ENCODE results near the gene NKD1.

The NKD1 gene

DNA sequence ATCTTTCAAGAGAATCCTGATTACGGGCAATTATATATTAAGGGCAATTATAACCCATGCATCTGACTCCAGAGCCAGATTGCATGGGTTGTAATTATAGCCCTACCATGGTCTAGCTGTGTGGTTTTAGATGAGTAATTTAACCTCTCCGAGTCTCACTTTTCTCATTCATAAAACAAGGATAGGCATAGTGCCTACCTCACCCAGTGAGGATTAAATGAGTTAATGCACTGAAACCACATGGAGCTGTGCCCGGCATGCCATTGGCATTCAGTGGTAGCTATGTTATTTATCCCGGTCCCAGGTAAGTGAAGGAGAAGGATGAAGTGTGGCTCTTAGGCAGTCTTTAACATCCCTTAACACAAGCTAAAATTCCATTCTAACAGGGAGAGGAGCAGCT lies 126.6 kb downstream of the NKD1 start:
- DNase-seq (ENCODE audit: low read depth), result no peak
- TF ChIP-seq, protein P1, sequence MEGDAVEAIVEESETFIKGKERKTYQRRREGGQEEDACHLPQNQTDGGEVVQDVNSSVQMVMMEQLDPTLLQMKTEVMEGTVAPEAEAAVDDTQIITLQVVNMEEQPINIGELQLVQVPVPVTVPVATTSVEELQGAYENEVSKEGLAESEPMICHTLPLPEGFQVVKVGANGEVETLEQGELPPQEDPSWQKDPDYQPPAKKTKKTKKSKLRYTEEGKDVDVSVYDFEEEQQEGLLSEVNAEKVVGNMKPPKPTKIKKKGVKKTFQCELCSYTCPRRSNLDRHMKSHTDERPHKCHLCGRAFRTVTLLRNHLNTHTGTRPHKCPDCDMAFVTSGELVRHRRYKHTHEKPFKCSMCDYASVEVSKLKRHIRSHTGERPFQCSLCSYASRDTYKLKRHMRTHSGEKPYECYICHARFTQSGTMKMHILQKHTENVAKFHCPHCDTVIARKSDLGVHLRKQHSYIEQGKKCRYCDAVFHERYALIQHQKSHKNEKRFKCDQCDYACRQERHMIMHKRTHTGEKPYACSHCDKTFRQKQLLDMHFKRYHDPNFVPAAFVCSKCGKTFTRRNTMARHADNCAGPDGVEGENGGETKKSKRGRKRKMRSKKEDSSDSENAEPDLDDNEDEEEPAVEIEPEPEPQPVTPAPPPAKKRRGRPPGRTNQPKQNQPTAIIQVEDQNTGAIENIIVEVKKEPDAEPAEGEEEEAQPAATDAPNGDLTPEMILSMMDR (IDR thresholded peaks at IDR 0.05; ENCODE audit: low read depth, low read length, missing control alignments), result no peak
- H3K4me3 ChIP-seq (ENCODE audit: low read depth, low read length), result no peak overlapping the region
- in situ Hi-C loops (cut with HindIII; ENCODE audit: low sequenced_read_pairs), result no loop called here

DNA sequence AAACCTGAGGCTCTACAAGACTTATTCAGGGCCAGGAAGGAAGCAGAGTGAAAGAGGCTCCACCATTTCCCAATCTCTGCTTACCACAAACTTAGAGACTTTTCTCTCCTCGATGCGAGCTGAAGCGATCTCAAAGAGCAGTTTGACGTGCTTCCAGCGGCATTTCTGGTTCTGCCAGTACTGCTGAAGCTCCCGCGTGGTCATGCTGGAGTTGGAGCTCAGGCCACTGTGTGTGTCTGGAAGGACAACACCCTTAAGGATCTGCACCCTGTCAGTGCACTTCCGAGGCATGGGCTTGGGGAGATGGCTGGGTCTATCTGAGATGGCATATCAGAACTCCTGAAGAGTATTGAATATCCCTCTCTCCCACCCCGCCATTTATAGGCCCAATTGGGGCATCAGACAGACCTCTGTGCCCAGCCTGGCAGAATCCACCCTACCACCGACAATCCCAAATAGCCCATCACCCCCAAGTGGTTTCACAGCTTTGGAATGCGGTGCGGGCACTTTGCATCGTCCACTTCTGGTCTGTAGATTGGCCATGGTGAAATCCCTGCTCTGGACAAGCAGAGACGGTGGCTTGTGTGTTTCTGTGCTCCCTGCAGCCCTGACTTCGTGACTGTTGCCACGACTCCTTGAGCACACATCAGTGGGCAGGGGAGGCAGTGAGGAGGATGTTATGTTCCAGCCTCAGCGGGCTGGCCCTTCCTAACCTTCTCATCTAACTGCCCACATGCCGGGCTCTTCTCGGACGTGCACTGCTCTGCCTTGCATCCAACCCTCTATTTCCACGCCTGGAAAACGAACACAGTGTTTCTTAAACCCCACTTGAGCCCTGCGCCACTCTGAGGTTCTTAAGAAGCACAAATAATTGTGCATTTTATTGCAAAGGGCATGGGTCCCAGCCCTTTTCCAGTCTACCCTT lies 127.8 kb downstream of the NKD1 start:
- TF ChIP-seq, protein P1 (IDR thresholded peaks at IDR 0.05; ENCODE audit: low read depth, low read length, missing control alignments), result no peak
- no peak for DNase-seq (ENCODE audit: low read depth)
- in situ Hi-C loops (cut with HindIII; ENCODE audit: low sequenced_read_pairs), result no loop called here

DNA sequence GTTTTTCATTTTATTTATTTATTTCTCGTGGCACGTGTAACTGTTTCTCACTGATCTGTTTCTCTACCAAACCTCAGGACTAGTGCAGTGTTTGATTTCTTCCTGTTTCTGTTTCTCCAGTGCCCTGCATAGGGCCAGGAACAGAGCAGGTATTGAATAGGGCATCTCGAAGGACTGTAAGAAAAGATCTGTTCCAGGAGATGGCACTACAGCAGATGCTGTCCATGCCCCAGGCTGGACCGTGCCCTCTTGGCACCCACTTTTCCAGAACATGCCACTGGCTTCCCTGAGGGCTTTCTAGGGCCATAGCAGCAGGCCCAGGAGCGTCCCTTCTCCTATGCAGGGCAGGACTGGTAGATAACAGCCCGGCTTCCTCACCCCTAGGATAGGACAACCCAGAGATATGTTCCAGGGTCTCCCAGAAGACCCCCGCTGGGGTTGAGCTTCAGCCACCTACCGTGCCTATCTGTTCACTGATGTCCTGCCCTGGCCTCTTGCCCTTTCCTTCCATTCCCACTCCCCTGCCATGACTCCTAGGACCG lies 128.6 kb downstream of the NKD1 start:
- DNase-seq (ENCODE audit: low read depth), result no peak
- TF ChIP-seq, protein P1 (IDR thresholded peaks at IDR 0.05; ENCODE audit: low read depth, low read length, missing control alignments), result no peak
- in situ Hi-C loops (cut with HindIII; ENCODE audit: low sequenced_read_pairs), result no loop called here
- H3K4me3 ChIP-seq (ENCODE audit: low read depth, low read length), result no peak overlapping the region

More for the DNA sequence above, 127.8 kb downstream of the NKD1 start:
- H3K4me3 ChIP-seq (ENCODE audit: low read depth, low read length), result no peak overlapping the region

DNA sequence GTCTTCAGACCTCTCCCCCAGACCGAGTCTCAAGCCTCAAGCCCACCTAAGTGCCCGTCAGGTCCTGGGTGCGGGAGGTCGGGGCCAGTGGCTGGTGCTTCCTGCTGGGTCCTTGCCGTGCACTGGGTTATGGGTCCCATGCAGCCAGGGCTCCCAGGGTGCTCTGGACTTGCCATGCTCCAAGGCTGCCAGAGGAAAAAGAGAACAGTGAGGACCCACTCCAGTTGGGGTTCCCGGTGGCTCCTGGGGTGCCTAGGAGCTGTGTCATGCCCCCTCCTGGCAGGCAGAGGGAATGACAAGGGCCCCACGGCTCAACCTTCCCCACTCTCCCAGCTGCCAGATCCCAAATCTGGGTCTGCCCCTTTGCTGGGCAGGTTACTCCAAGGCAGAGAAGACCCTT lies 129.2 kb downstream of the NKD1 start:
- in situ Hi-C loops (cut with HindIII; ENCODE audit: low sequenced_read_pairs), result no loop called here
- no peak for DNase-seq (ENCODE audit: low read depth)
- TF ChIP-seq, protein P1 (IDR thresholded peaks at IDR 0.05; ENCODE audit: low read depth, low read length, missing control alignments), result peak; percentile 13
- no peak overlapping the region for H3K4me3 ChIP-seq (ENCODE audit: low read depth, low read length)

DNA sequence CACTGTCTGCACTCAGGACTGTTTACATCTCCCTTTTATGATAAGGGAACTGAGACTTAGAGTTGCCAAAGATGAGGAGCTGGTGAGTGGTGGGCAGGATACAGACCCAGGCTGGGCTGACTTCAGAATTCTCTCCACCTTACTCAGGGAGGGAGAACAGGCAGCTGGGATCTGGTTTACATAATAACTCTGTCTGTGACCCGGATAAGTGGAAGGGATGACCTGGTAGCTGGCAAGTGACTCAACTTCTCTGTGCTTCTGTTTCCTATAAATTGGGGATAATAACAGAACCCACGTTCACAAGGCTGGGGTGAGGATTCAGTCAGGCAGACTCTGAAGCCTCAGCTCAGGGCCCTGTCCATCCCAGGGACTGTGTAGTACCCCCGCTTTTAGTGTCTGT lies 130.3 kb downstream of the NKD1 start:
- DNase-seq (ENCODE audit: low read depth), result no peak
- in situ Hi-C loops (cut with HindIII; ENCODE audit: low sequenced_read_pairs), result no loop called here
- H3K4me3 ChIP-seq (ENCODE audit: low read depth, low read length), result no peak overlapping the region
- TF ChIP-seq, protein P1 (IDR thresholded peaks at IDR 0.05; ENCODE audit: low read depth, low read length, missing control alignments), result no peak

DNA sequence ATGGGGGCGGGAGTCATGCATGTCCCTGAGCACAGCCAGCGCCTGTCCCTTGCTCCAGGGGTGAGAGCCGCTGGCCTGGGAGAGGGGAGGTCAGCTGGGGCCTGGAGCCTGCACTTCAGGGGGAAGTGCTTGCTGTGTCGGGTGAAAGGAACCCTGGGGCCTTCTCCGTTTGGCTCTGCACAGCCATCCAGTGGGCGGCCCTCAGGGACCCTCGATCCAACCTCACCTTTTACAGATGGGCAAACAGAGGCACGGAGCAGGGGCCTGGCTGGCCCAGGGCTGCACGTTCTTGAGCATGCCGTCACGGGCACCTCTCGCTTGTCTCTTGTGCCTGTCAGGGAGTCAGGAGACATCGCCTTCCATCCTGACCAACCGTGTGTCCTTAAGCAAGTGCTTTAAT lies 131.1 kb downstream of the NKD1 start:
- in situ Hi-C loops (cut with HindIII; ENCODE audit: low sequenced_read_pairs), result no loop called here
- no peak overlapping the region for H3K4me3 ChIP-seq (ENCODE audit: low read depth, low read length)
- no peak for DNase-seq (ENCODE audit: low read depth)
- TF ChIP-seq, protein P1 (IDR thresholded peaks at IDR 0.05; ENCODE audit: low read depth, low read length, missing control alignments), result no peak

Measured in astrocyte of the cerebellum (primary cell).